Small intestine (tissue), 7 donors: Measurements from ENCODE around the gene AGPAT4. TPM values are rescaled to one million over a fixed set of nuclear protein-coding genes. Genes with fewer than 3 reads are reported as not detected.

Experiments used
- DNase-seq, 2 donors: peaks; one replicate each; pipeline versions ENCODE4 v3.0.0 to v3.0.0-alpha.2; 2013
- FAIRE-seq: peaks from 2 replicates; lab custom pipeline; 2012; peaks lifted over from hg19 to GRCh38; lab: Jason Lieb, UNC
- H3K27ac ChIP-seq, 3 donors: one replicate each; pipeline ENCODE4 v1.5.1; 2013; ENCODE audit warnings: low read length in 2 of 3, mild to moderate bottlenecking in 2 of 3, control low read depth in 1 of 3, inconsistent platforms in 1 of 3, low read depth in 1 of 3, moderate library complexity in 1 of 3
- H3K27me3 ChIP-seq, 3 donors: one replicate each; pipeline ENCODE4 v1.6.1; 2013; ENCODE audit warnings: low read length in 3 of 3, inconsistent platforms in 1 of 3; ENCODE audit not compliant: control insufficient read depth in 3 of 3, insufficient read depth in 3 of 3
- H3K36me3 ChIP-seq, 3 donors: one replicate each; pipeline ENCODE4 v1.6.1; 2013; ENCODE audit warnings: low read length in 3 of 3, inconsistent platforms in 1 of 3, low read depth in 1 of 3, mild to moderate bottlenecking in 1 of 3, moderate library complexity in 1 of 3; ENCODE audit not compliant: control insufficient read depth in 3 of 3, insufficient read depth in 2 of 3
- H3K4me1 ChIP-seq, 3 donors: one replicate each; pipeline ENCODE4 v1.6.1; 2013; ENCODE audit warnings: low read length in 2 of 3, inconsistent platforms in 1 of 3, low read depth in 1 of 3, mild to moderate bottlenecking in 1 of 3, moderate library complexity in 1 of 3; ENCODE audit not compliant: control insufficient read depth in 3 of 3, insufficient read depth in 2 of 3
- H3K4me3 ChIP-seq, 3 donors: one replicate each; pipeline ENCODE4 v1.5.1; 2013; ENCODE audit warnings: low read length in 3 of 3, control low read depth in 1 of 3, inconsistent platforms in 1 of 3, low read depth in 1 of 3, mild to moderate bottlenecking in 1 of 3, moderate library complexity in 1 of 3
- H3K9me3 ChIP-seq, 2 donors: one replicate each; pipeline ENCODE4 v1.6.1; 2013; ENCODE audit warnings: low read depth in 1 of 2, low read length in 1 of 2; ENCODE audit not compliant: control insufficient read depth in 2 of 2, insufficient read depth in 1 of 2
- WGBS, 3 donors: extraction: QIAGEN DNeasy Blood & Tissue Kit; methylation state at CpG; one replicate each; pipeline ENCODE4 v1.1.7; 2013; 5-methylcytosine and 5-hydroxymethylcytosine counted together
- polyA plus RNA-seq, 4 donors: library from polyadenylated mRNA; stranded (reverse) in 3 of 4; unstranded in 1 of 4; fragments of 200-250 nt in 3 of 4; fragments of 120-200 nt in 1 of 4; gene quantifications; one replicate each; pipeline versions ENCODE4 v1.2.1 to v1.2.3, GENCODE V29; 2013
- donor health status: healthy with polysubstance abuse.
- donor health status: control.
- donor health status: control.
- donor health status: Bipolar disorder and iron deficiency.
- donor health status: healthy.

AGPAT4 gene
- polyA plus RNA-seq, 4 donors, result 1.6 to 2.3 TPM; not detected in 2

- Histone ChIP-seq H3K4me3 (no peak overlapping the region), H3K9me3 (no peaks in the 10 kb centered on the region), H3K27me3 (no peaks in the 10 kb centered on the region), H3K4me1 (no peaks in the 10 kb centered on the region), H3K36me3 (peaks cover 0 to 4% (median 2%) of the 10 kb centered on the region in 3 donors), H3K27ac (no peak overlapping the region)
- FAIRE-seq, result no peak
- 55 to 57% (median 57%) methylated on average over 8 of the region's 8 CpGs for WGBS, 3 donors
- DNase-seq, result no peak
Observed at GRCh38 chr6:161257793-161258457, 15.9 kb downstream of the AGPAT4 start.

DNA sequence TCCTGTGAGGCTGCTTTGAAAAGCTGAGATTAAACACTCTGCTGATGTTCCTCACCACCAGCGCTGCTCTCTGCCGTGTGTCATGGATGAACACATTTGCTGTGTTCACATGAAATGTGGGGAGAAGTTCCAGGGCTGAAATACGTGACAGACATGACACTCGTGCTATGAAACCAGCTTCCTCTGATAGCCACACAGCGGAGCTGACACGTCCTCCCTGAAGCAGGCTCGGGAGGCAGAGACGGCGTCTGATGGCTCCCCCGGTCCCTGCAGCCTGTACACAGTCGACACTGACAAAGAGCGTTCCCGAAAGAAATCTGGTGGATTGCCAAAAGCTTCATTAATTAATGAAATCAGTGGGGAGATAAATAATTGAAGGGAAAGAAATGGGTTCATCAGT, 17.5 kb downstream of the AGPAT4 start:
- H3K4me3 ChIP-seq, result no peak overlapping the region
- DNase-seq, result no peak
- H3K27ac ChIP-seq, result no peak overlapping the region
- H3K27me3 ChIP-seq, result no peaks in the 10 kb centered on the region
- H3K36me3 ChIP-seq, result peaks cover 0 to 2% (median 2%) of the 10 kb centered on the region in 3 donors
- no peaks in the 10 kb centered on the region for H3K9me3 ChIP-seq
- no peak for FAIRE-seq
- H3K4me1 ChIP-seq, result no peaks in the 10 kb centered on the region
- 88 to 94% (median 90%) methylated on average over 13 of the region's 13 CpGs for WGBS, 3 donors

GRCh38 chr6:161255518-161255917, 18.3 kb downstream of the AGPAT4 start:
- peaks cover 0 to 2% (median 0%) of the 10 kb centered on the region in 3 donors for H3K36me3 ChIP-seq
- 90 to 96% (median 95%) methylated on average over 6 of the region's 6 CpGs for WGBS, 3 donors
- no peak for DNase-seq
- no peak for FAIRE-seq
- no peak overlapping the region for H3K4me3 ChIP-seq
- H3K27ac ChIP-seq, result no peak overlapping the region
- no peaks in the 10 kb centered on the region for H3K9me3 ChIP-seq
- H3K4me1 ChIP-seq, result no peaks in the 10 kb centered on the region
- no peaks in the 10 kb centered on the region for H3K27me3 ChIP-seq

DNA sequence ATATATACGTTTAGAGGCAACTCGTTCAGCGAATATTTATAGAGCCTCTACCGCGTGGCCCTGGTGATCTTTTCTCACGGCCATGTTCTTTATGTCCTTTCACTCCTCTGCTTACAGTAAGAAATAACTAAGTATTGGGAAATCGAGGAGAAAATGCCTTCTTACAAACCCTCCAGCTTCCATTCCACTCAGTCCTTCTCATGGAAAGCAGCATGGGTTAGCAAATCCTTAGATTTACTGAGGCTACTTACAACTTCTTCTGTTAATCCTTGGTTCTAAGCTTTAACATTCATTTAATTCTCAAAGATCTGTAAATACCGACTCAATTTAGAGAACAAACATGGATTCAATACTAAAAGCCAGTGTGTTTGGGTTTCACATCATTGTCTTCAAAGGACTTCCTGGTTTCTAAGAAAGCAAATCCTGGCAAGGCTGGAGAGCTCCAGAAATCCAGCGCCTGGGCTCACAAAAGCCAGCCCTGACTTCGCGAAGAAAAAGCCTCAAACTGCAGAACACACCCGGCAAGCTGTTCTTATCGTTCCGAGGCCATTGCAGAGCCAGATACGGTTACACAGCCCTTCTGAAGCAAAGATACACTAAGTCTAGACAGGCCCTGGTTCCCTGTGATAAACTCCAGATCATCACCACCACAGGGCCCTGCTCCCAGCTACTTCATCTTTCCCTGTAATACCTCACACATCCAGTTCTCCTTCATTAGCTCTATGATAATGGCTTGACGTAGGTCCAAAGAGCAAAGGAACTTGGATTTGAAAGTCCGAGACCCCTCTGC, 19.2 kb downstream of the AGPAT4 start:
- Histone ChIP-seq H3K4me1 (no peaks in the 10 kb centered on the region), H3K4me3 (no peak overlapping the region), H3K27ac (no peak overlapping the region), H3K27me3 (no peaks in the 10 kb centered on the region), H3K9me3 (no peaks in the 10 kb centered on the region), H3K36me3 (no peaks in the 10 kb centered on the region)
- 63 to 74% (median 69%) methylated on average over 17 of the region's 17 CpGs for WGBS, 3 donors
- FAIRE-seq (no peak), DNase-seq (no peak)

GRCh38 chr6:161254126-161254463, 19.8 kb downstream of the AGPAT4 start:
- Histone ChIP-seq H3K36me3 (no peaks in the 10 kb centered on the region), H3K9me3 (no peaks in the 10 kb centered on the region), H3K27ac (no peak overlapping the region), H3K4me1 (no peaks in the 10 kb centered on the region), H3K4me3 (no peak overlapping the region), H3K27me3 (no peaks in the 10 kb centered on the region)
- FAIRE-seq (no peak), DNase-seq (no peak)

GRCh38 chr6:161251345-161251744, 22.5 kb downstream of the AGPAT4 start:
- FAIRE-seq, result no peak
- WGBS, 3 donors, result 85 to 88% (median 86%) methylated on average over 8 of the region's 8 CpGs

GRCh38 chr6:161249327-161249726, 24.5 kb downstream of the AGPAT4 start:
- DNase-seq (no peak), FAIRE-seq (no peak)
- Histone ChIP-seq H3K27me3 (no peaks in the 10 kb centered on the region), H3K9me3 (no peaks in the 10 kb centered on the region), H3K36me3 (peaks cover 0 to 2% (median 0%) of the 10 kb centered on the region in 3 donors), H3K4me3 (no peak overlapping the region), H3K4me1 (no peaks in the 10 kb centered on the region), H3K27ac (no peak overlapping the region)
- WGBS, 3 donors, result 97 to 100% (median 100%) methylated on average over 1 of the region's 1 CpG

More at GRCh38 chr6:161251345-161251744, 22.5 kb downstream of the AGPAT4 start:
- Histone ChIP-seq H3K27me3 (no peaks in the 10 kb centered on the region), H3K27ac (no peak overlapping the region), H3K4me1 (no peaks in the 10 kb centered on the region), H3K9me3 (no peaks in the 10 kb centered on the region), H3K4me3 (no peak overlapping the region), H3K36me3 (no peaks in the 10 kb centered on the region)
- no peak for DNase-seq

DNA sequence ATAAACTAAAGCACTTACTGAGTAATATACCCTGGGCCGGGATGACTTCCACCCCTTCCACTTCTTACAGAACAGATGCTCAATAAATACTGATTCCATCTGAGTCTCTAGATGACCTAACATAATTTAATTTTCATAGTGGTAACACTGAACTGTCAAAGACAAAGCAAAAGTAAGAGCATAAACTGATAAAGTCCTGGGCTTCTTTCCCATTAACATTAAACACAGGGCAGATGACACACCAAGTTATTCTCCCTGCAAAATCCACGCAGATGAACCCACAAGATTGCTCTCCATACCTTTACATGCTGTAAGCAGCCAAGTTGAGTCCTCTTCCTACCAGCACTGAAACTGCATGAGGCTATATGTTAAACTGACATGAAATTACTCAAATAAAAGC, 27.1 kb downstream of the AGPAT4 start:
- peaks cover 0 to 2% (median 0%) of the 10 kb centered on the region in 3 donors for H3K36me3 ChIP-seq
- DNase-seq, result no peak
- H3K4me1 ChIP-seq, result no peaks in the 10 kb centered on the region
- no peaks in the 10 kb centered on the region for H3K9me3 ChIP-seq
- H3K27ac ChIP-seq, result no peak overlapping the region
- H3K27me3 ChIP-seq, result no peaks in the 10 kb centered on the region
- H3K4me3 ChIP-seq, result no peak overlapping the region
- 88 to 94% (median 93%) methylated on average over 2 of the region's 2 CpGs for WGBS, 3 donors
- FAIRE-seq, result no peak
